Gastroesophageal sphincter (tissue), 3 donors: ENCODE results near the gene PREB.

ENCODE experiments used
- CTCF ChIP-seq, 4 experiments: fragments of 200-600 bp in 2 of 4; fragments of 450-650 bp in 2 of 4; sonication (generic) in 1 of 4; IDR thresholded peaks; one replicate each; pipeline ENCODE4 v1.5.1; 2017 to 2019; ENCODE audit warnings: antibody characterized with exemption in 4 of 4, mild to moderate bottlenecking in 2 of 4, moderate library complexity in 2 of 4
- EP300 ChIP-seq: sonication (generic); formaldehyde crosslinking; IDR thresholded peaks from one replicate; pipeline ENCODE4 v1.6.1; 2017; ENCODE audit warnings: antibody characterized with exemption, mild to moderate bottlenecking
- POLR2A ChIP-seq, 2 donors: fragments of 450-650 bp; IDR thresholded peaks; one replicate each; pipeline ENCODE4 v1.6.1; 2017; ENCODE audit warnings: antibody characterized with exemption in 2 of 2, mild to moderate bottlenecking in 2 of 2, moderate library complexity in 1 of 2
- POLR2AphosphoS5 ChIP-seq: sonication (generic); formaldehyde crosslinking; IDR thresholded peaks from one replicate; pipeline ENCODE4 v1.6.1; 2017; ENCODE audit warnings: antibody characterized with exemption

- no peak for TF ChIP-seq CTCF (IDR thresholded peaks at IDR 0.05)
- no peak for TF ChIP-seq POLR2A (IDR thresholded peaks at IDR 0.05)
- TF ChIP-seq EP300, result no peak
- TF ChIP-seq POLR2AphosphoS5, result no peak
Measured at GRCh38 chr2:27118525-27119329, 15.7 kb downstream of the PREB start, which contains the start of gene CGREF1.
